Motor neuron (in vitro differentiated cells): Measurements from ENCODE around the gene DPP9. TPM values are rescaled to one million over a fixed set of nuclear protein-coding genes. Genes with fewer than 3 reads are reported as not detected.

ENCODE experiments used
- ATAC-seq, 8 experiments: fragments of 200-7000 bp; cut with Tn5 transposase; replicated peaks in 6 of 8; 2 replicates each; pipeline ENCODE4 v1.8.0; 2021; ENCODE audit warnings: mild to moderate bottlenecking in 8 of 8, moderate library complexity in 8 of 8
- H3K27ac ChIP-seq, 2 donors: fragments of 250-450 bp; sonication (Bioruptor Pico); 2 replicates each; pipeline ENCODE4 v1.9.0; 2021; ENCODE audit warnings: antibody characterized with exemption in 2 of 2, mild to moderate bottlenecking in 2 of 2, moderate library complexity in 1 of 2
- H3K4me1 ChIP-seq, 2 donors: fragments of 250-450 bp; sonication (Bioruptor Pico); replicated peaks in 1 of 2; 2 replicates each; pipeline ENCODE4 v1.6.1; 2021; ENCODE audit warnings: antibody characterized with exemption in 2 of 2, mild to moderate bottlenecking in 2 of 2, moderate library complexity in 1 of 2
- H3K4me3 ChIP-seq, 5 donors: fragments of 250-450 bp; sonication (Bioruptor Pico); 2 replicates each; pipeline ENCODE4 v1.9.0; 2021; ENCODE audit warnings: antibody characterized with exemption in 5 of 5, mild to moderate bottlenecking in 5 of 5, moderate library complexity in 4 of 5
- WGBS, 10 experiments: fragments of 450-650 bp; shearing (Covaris generic); methylation state at CpG; one replicate each; pipeline ENCODE4 v1.0.0; 2022; 5-methylcytosine and 5-hydroxymethylcytosine counted together
- in situ Hi-C, 9 experiments: fragments of 400-800 bp; cut with MboI; loops; one replicate each; pipeline ENCODE4 v1.15.0; 2021; ENCODE audit warnings: low sequenced_read_pairs in 9 of 9, low pct_unique_long_range_greater_than_20kb in 2 of 9; ENCODE audit not compliant: unreplicated experiment in 9 of 9
- total RNA-seq, 8 experiments: library from RNA; unstranded; fragments of 300-600 nt; gene quantifications; 2 replicates each; pipeline versions ENCODE4 v1.2.3 to v1.2.4, GENCODE V29; 2022

The DPP9 gene
- total RNA-seq, 8 experiments from 2014 or later, result 12.5 to 49.3 (median 21.2) TPM

DNA sequence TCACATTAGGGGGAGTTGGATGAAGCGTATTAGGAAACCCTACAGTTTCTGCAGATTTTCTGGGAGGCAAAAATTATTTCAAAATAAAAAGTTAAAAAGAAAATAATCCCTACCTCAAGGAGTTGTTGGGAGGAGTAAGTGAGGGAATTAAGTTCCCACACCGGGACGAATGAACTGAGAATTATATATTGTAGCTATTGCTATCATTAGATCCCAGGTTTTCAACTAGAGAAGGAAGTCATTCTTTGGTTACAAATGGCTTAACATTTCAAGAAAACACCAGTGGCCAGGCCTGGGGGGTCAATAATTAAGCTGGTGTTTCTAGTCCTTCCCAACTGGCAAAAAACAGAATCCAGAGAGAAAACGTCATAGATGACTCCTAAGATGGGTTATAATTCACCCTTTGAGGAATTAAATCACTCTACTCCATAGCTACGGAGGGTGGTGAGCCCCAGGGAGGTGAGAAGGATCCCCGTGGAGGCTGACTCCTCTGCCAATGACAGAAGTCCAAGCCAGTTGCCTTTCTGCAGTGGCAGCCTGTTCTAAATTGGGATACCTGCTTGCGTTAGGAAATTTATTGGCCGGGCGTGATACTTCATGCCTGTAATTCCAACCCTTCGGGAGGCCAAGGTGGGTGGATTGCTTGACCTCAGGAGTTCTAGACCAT is 52.3 kb downstream of the DPP9 start:
- WGBS, 10 experiments, result 6 to 100% (median 70%) methylated on average over 2 to 9 of the region's 10 CpGs; no CpG with 5 or more reads in 1 of the 10 experiments
- in situ Hi-C loops, result no loop called here
- peak overlapping the region in 1 of 2 donors; percentile 64 for H3K27ac ChIP-seq
- ATAC-seq, result no peak
- H3K4me1 ChIP-seq, result peaks cover 5 to 13% of the 10 kb centered on the region in 2 donors
- no peak overlapping the region for H3K4me3 ChIP-seq

DNA sequence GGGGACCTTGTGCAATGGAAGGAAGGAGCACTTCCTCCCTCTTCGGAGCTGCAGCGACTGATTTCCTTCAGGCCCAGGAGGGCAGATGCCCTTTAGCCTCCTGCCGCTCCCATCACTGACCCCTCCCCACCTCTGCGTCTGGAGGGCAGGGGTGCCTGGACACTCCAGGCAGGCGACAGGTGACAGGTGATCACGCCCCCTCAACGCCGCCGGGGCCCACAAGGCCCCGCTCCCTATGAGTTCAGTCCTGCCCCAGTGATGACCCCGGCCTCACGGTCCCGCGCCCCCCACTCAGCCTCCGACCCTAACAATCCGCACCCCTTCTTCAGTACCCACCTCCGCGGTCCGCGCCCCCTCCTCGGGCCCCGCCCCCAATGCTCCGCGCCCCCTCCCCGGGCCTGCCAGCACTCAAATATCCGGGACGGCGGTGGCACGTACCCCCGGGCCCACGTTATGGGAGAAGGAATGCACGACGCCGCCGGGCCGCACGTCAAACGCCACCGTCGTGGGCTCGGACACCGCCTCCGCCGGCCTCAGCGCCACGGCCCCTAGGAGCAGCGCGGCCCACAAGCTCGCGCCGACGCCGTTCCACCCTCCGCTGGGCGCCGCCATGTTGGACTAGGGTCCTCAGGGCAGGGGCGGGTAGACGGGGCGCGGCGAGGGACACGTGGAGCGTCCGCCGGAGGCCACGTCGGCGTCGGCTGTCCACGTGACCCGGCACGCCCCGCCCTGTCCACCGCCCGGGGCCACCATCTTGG is 53.7 kb downstream of the DPP9 start, which contains the start of gene MYDGF:
MYDGF (minus strand) TSS at position 620 of the 758 bp plus-strand sequence; CDS start at position 612, 8 bp downstream.
- WGBS, 10 experiments, result 0 to 18% (median 0%) methylated on average over 1 to 16 of the region's 75 CpGs; no CpG with 5 or more reads in 3 of the 10 experiments
- Histone ChIP-seq H3K27ac (peak within 1 kb of the TSS; percentile 89 to 96), H3K4me3 (peak within 1 kb of the TSS; percentile 77 to 100 (median 90)), H3K4me1 (peaks cover 5 to 9% of the 10 kb centered on the region in 2 donors)
- peak; percentile 88 to 95 (median 91) for ATAC-seq
- in situ Hi-C loops, result no loop called here

DNA sequence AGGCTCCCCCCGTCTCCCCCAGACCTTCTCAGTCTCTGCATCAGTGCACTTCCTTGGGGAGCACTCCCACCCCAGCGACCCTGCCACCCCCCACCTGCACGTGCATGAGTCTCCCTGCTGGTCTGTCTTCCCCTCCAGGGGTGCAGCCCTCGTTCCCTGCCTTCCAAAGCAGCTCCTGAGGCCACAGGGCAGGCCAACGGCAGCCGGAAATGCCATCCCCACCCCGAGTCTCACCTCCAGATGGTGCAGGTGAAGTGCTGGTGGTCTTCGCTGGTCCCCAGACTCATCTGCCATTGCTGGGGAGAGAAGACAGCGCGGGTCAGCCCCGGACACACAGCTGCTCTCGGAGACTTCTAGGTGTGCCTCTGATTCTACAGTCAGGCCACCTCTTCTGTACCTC is 59.0 kb downstream of the DPP9 start:
- in situ Hi-C loops, result no loop called here

DNA sequence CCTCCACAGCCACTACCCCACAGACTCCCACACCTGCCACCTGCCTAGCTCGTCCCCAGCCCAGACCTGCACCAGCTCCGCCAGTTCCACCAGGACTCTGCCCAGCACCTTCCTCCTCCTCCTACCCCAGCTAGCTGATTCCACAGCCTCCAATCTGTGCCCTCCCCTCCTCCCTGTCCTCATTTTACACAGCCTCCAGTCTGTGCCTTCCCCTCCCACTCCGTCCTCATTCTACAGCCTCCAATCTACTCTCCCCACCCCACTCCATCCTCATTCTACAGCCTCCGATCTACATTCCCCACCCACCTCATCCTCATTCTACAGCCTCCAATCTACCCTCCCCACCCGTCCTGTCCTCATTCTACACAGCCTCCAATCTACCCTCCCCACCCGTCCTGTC is 60.8 kb downstream of the DPP9 start:
- in situ Hi-C loops, result no loop called here
- WGBS, 10 experiments, result no CpG with 5 or more reads among the region's 6 CpGs
- ATAC-seq, result peak in 3 of 8 experiments; percentile 11 to 17 (median 13)

More for the DNA sequence above, 59.0 kb downstream of the DPP9 start:
- no peak overlapping the region for H3K4me3 ChIP-seq
- H3K27ac ChIP-seq, result no peak overlapping the region
- H3K4me1 ChIP-seq, result peaks cover 5 to 7% of the 10 kb centered on the region in 2 donors
- peak in 1 of 8 experiments; percentile 4 for ATAC-seq
- 100% methylated on average over 2 of the region's 12 CpGs; no CpG with 5 or more reads in 9 of the 10 experiments for WGBS, 10 experiments

DNA sequence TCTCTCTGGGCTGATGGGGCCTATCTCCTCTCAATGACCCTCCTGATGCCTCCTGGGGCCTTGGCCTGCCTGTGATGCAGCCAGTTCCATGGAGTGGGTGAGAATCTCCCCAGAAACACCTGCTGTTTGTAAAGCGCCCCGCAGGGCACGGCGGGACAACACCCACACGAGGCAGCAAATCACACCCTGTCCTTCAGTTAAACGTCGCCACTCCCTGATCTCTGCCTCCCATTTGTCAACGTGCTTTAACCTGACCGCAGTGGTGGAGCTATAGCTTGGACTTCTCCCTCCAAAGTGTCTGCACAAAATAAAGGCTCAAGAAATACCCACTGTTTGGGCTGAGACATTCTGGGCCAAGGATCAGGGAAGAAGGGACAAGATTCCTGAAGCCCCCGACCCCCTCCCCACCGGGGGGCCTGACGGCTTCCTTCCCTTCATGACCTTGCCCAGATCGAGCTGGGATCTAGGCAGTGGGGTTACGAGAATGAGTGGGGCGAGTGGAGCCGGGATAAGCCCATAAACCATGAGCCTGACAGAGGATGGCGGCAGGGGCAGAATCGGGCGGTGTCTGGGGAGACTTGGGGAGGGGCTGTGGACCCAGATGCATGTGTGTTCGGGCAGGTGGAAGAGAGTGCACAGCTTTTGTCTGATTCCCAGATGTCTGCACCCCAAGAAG is 61.5 kb downstream of the DPP9 start:
- Histone ChIP-seq H3K27ac (no peak overlapping the region), H3K4me1 (no peaks in the 10 kb centered on the region), H3K4me3 (no peak overlapping the region)
- WGBS, 10 experiments, result 60 to 87% (median 80%) methylated on average over 1 to 6 of the region's 20 CpGs; no CpG with 5 or more reads in 4 of the 10 experiments
- in situ Hi-C loops, result no loop called here
- peak in 1 of 8 experiments; percentile 3 for ATAC-seq

More for the DNA sequence above, 60.8 kb downstream of the DPP9 start:
- H3K4me1 ChIP-seq, result no peaks in the 10 kb centered on the region
- H3K4me3 ChIP-seq, result no peak overlapping the region
- H3K27ac ChIP-seq, result no peak overlapping the region

DNA sequence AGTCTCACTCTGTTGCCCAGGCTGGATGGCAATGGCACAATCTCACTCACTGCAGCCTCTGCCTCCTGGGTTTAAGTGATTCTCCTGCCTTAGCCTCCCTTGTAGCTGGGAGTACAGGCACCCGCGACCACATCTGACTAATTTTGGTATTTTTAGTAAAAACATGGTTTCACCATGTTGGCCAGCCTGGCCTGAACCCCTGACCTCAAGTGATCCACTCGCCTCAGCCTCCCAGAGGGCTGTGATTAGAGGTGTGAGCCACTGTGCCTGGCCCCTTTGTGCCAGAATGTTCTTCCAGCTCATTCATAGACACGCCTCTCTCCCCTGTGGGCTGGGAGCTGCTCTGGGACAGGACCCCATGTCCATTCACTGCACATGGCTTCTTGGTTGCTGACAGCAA is 62.6 kb downstream of the DPP9 start:
- in situ Hi-C loops, result no loop called here
- Histone ChIP-seq H3K27ac (no peak overlapping the region), H3K4me3 (no peak overlapping the region), H3K4me1 (no peaks in the 10 kb centered on the region)
- no peak for ATAC-seq
- WGBS, 10 experiments, result 80 to 100% (median 90%) methylated on average over 1 to 2 of the region's 4 CpGs; no CpG with 5 or more reads in 6 of the 10 experiments

DNA sequence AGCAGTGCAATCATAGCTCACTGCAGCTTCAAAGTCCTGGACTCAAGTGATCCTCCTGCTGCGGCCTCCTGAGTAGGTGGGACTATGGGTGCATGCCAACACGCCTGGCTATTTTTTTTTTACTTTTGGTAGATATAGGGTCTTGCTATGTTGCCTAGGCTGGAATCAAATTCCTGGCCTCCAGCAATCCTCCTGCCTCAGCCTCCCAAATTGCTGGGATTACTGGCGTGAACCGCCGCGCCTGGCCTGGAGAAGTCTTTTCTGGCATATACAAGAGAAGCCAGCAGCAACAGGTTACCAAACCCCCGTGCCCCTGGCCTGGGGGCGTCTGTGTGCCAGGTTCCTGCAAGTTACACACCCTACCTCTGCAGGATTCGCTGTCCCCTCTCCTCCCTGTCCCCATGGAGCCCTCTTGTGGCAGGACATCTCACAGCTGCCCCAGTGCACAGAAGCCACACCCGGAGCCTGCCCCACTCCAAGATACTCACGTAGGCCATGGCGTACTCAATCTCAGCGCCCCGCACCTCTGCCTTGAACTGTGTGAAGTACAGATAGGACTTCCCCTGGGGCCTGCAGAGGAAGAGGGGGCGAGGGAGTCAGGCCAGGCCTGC is 63.4 kb downstream of the DPP9 start:
- in situ Hi-C loops, result no loop called here
- Histone ChIP-seq H3K4me3 (no peak overlapping the region), H3K27ac (no peak overlapping the region), H3K4me1 (no peaks in the 10 kb centered on the region)
- peak in 5 of 8 experiments; percentile 9 to 59 (median 23) for ATAC-seq
- 90 to 100% (median 96%) methylated on average over 2 to 11 of the region's 15 CpGs; no CpG with 5 or more reads in 4 of the 10 experiments for WGBS, 10 experiments

DNA sequence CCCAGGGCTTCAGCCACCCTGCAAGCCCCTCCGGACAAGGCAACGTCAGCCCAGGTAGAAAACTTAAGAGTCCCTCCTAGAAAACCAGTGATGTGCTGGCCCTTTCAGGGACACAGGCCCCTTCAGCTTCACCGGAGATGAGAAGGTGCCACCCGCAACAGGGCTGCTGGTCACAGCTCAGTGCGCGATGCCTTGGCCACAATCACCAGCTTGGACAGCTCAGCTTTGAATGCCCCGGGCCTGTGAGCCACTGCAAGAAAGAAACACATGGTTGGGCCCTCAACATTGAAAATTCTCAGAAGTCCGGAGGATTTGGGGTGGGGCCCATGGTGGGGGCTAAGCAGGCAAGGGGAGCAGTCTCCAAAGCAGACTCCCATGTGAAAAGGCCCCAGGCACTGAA is 65.8 kb downstream of the DPP9 start:
- H3K4me3 ChIP-seq, result no peak overlapping the region
- H3K27ac ChIP-seq, result no peak overlapping the region
- 60 to 100% (median 94%) methylated on average over 1 to 5 of the region's 8 CpGs; no CpG with 5 or more reads in 4 of the 10 experiments for WGBS, 10 experiments
- H3K4me1 ChIP-seq, result no peaks in the 10 kb centered on the region
- in situ Hi-C loops, result no loop called here
- no peak for ATAC-seq

DNA sequence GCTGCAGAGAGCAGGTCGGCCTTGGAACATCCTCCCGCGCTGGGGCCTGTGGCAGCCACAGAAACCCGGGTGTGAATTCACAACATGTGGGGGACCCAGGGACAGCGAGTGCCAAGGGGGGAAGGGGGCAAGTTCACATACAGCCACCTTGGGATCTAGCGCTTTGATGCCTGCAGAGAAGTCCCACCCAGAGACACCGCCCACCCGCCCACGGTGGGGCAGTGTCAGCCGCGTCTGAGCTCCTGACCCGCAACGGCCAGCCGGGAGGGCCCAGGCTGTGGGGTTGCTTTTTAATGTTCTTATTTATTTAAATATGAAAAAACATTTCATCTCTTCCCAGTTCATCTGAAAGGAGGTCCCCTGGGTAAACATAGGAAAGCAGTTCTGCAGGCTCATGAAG is 66.4 kb downstream of the DPP9 start:
- in situ Hi-C loops, result no loop called here
- no peak overlapping the region for H3K4me3 ChIP-seq
- WGBS, 10 experiments, result no CpG with 5 or more reads among the region's 14 CpGs
- H3K4me1 ChIP-seq, result no peaks in the 10 kb centered on the region
- ATAC-seq, result peak in 1 of 8 experiments; percentile 18
- no peak overlapping the region for H3K27ac ChIP-seq

DNA sequence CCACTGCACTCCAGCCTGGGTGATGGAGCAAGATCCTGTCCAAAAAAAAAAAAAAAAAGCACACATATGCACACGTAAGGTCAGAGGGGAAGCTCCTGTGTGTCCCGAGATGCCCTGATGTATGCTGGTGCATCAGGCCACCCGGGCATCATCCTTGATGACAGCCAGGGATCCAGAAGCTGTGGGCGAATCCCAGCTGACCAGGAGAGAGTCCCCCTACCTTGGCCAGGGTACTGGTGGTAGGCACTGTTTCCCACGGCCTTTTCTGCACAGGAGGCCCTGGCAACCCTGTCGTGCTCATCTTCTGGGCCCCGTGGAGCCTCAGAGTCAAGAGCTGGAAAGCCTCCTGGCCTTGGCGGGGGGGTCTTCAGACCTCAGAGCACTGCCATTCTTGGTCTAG is 67.5 kb downstream of the DPP9 start:
- no peak overlapping the region for H3K4me3 ChIP-seq
- H3K4me1 ChIP-seq, result no peaks in the 10 kb centered on the region
- no peak overlapping the region for H3K27ac ChIP-seq
- 80 to 90% (median 86%) methylated on average over 1 to 4 of the region's 8 CpGs; no CpG with 5 or more reads in 3 of the 10 experiments for WGBS, 10 experiments
- in situ Hi-C loops, result no loop called here
- peak in 1 of 8 experiments; percentile 23 for ATAC-seq

DNA sequence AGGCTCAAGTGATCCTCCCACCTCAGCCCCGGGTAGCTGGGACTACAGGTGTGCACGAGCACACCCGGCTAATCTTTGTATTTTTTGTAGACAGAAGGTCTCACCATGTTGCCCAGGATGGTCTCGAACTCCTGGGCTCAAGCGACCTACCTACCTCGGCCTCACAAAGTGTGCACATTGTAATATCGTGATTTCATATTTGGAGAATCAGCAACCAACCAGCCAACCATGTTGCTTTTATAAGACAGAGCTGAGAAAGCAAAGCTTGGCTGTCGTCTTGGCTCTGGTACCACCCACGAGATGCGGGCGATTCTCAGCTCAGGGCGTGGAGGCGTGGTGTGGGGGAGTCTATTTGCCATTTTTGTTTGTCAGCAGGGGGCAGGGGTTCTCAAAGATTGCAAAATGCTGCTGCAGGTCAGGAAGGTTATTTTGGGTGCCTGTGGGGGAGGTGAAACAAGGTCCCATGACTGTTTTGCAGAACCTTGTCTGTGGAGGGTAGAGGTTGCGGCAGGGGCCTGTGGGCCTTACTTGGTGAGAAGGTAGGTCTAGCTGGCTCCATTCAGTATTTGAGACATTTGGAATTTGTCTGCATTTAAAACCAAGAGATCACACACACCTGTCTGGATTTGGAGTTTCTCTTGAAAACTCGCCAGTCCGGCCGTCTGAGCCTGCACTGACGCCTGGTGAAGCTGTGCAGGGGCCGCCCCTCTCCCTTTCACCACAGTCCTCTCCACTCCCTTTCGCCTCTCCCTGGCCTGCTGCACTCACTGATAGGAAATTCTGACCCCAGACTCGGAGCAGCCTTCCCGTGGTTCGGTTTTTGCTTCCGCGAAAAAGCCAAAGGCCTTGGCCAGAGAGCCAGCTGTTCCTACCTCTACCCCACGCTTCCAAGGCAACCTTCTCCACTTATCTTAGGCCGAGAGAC is 68.9 kb downstream of the DPP9 start:
- peak in 1 of 8 experiments; percentile 14 for ATAC-seq
- WGBS, 10 experiments, result 81 to 100% (median 96%) methylated on average over 3 to 13 of the region's 27 CpGs; no CpG with 5 or more reads in 1 of the 10 experiments
- no peak overlapping the region for H3K4me3 ChIP-seq
- H3K4me1 ChIP-seq, result no peaks in the 10 kb centered on the region
- H3K27ac ChIP-seq, result no peak overlapping the region
- in situ Hi-C loops, result no loop called here
